ENCODE results near the gene SLC2A6. TPM values are rescaled to one million over a fixed set of nuclear protein-coding genes. Genes with fewer than 3 reads are reported as not detected.

The SLC2A6 gene
- total RNA-seq, 1 experiment from 2014 or later: 18.7 TPM

GRCh38 chr9:133515615-133516255 is 36.8 kb upstream of the SLC2A6 start:
- Histone ChIP-seq H3K18ac (ENCODE audit: insufficient read length, low read depth, low read length) (no peak overlapping the region), H3K9ac (ENCODE audit: extremely low read depth, insufficient read length, low read length) (no peak overlapping the region), H3K79me1 (ENCODE audit: insufficient read depth, low read depth, low read length, poor library complexity, severe bottlenecking) (no peaks in the 10 kb centered on the region), H3K4ac (ENCODE audit: low read depth, low read length) (no peak overlapping the region), H2BK15ac (ENCODE audit: low read depth, low read length) (no peak overlapping the region), H3K23ac (ENCODE audit: insufficient read length, low read depth, low read length) (no peak overlapping the region), H2BK12ac (ENCODE audit: insufficient read length, low read depth, low read length) (no peak overlapping the region), H4K91ac (ENCODE audit: insufficient read length, low read depth, low read length) (no peak overlapping the region), H3T11ph (ENCODE audit: low read length) (no peak overlapping the region), H2AFZ (ENCODE audit: low read length) (no peak overlapping the region), H3K27ac (ENCODE audit: insufficient read length, low read depth, low read length) (no peak overlapping the region), H2BK120ac (ENCODE audit: low read depth, low read length, poor library complexity, severe bottlenecking) (no peak overlapping the region), H2AK5ac (ENCODE audit: insufficient read length, low read length) (no peak overlapping the region), H3K56ac (ENCODE audit: insufficient read length, low read depth, low read length) (no peak overlapping the region), H4K20me1 (ENCODE audit: control insufficient read depth, insufficient read depth, insufficient read length) (no peaks in the 10 kb centered on the region), H3K4me2 (ENCODE audit: insufficient read depth, insufficient read length, low read length) (no peak overlapping the region), H3K79me2 (ENCODE audit: insufficient read depth, low read length) (no peaks in the 10 kb centered on the region), H3K27me3 (ENCODE audit: insufficient read depth, low read length) (no peaks in the 10 kb centered on the region), H4K8ac (replicated peaks; ENCODE audit: insufficient read length, low read depth, low read length) (no peak overlapping the region), H4K5ac (ENCODE audit: insufficient read length, low read depth, low read length) (no peak overlapping the region), H2BK5ac (ENCODE audit: insufficient read length, low read length) (no peak overlapping the region), H3K23me2 (ENCODE audit: insufficient read length, low read depth, low read length, poor library complexity, severe bottlenecking) (no peaks in the 10 kb centered on the region), H3K9me3 (ENCODE audit: control insufficient read depth, low read depth, low read length) (no peaks in the 10 kb centered on the region), H3K14ac (ENCODE audit: insufficient read depth, low read length) (no peak overlapping the region), H2BK20ac (ENCODE audit: low read depth, low read length, poor library complexity, severe bottlenecking) (no peak overlapping the region), H3K4me1 (ENCODE audit: insufficient read depth, low read length) (no peaks in the 10 kb centered on the region)
- TF ChIP-seq CTCF (conservative IDR thresholded peaks at IDR 0.05): no peak
- WGBS (ENCODE audit: extremely low coverage, insufficient read length, low lambda C conversion rate): no CpG with 5 or more reads among the region's 17 CpGs
- H3K27me3 Mint-ChIP-seq (ENCODE audit: low read depth): peaks cover 6% of the 10 kb centered on the region
- no peak overlapping the region for H3K27ac Mint-ChIP-seq
- H3K4me1 Mint-ChIP-seq: peaks cover 0 to 6% of the 10 kb centered on the region in 2 experiments; a peak in 1 of 4 replicates
- H3K9me3 Mint-ChIP-seq: no peaks in the 10 kb centered on the region
- DNase-seq: no peak
- H3K4me3 Mint-ChIP-seq: no peak overlapping the region; a peak in 1 of 5 replicates
- no peaks in the 10 kb centered on the region for H3K36me3 Mint-ChIP-seq (ENCODE audit: insufficient read depth in 1 of 3, low read depth in 3 of 3)
